ENCODE results near the gene SNTG2. TPM values are rescaled to one million over a fixed set of nuclear protein-coding genes. Genes with fewer than 3 reads are reported as not detected.
"Not testable (repeated sequence)": the region's sequence is repeated elsewhere in the genome, so short reads cannot be mapped to it uniquely, and the experiment has no call there.

Gene SNTG2
- total RNA-seq, 2 donors from 2014 or later = 1.2 to 2.0 TPM

GRCh38 chr2:1071650-1072049, 121.0 kb downstream of the SNTG2 start:
- intact Hi-C loops (cut with DNase I, micrococcal nuclease) = no loop called here
- no peak for ATAC-seq
- no peak for DNase-seq

DNA sequence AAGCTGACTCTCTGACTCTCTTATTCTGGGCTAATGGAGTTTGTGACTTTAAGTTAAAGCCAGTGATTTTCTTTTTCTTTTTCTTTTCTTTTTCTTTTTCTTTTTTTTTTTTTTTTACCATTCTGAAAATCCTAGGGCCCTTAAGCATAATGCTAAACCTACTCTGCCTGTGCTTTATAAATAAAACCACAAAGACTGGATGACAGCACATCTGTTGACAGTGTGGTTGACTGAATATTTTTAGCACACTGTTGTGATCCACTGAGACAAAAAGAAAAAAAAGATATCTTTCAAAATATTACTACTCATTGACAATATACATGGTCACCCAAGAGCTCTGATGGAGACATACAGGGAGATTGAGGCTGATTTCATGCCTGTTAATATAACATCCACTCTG, 121.6 kb downstream of the SNTG2 start:
- DNase-seq (no peak), ATAC-seq (no peak)
- intact Hi-C loops (cut with DNase I, micrococcal nuclease) = no loop called here

DNA sequence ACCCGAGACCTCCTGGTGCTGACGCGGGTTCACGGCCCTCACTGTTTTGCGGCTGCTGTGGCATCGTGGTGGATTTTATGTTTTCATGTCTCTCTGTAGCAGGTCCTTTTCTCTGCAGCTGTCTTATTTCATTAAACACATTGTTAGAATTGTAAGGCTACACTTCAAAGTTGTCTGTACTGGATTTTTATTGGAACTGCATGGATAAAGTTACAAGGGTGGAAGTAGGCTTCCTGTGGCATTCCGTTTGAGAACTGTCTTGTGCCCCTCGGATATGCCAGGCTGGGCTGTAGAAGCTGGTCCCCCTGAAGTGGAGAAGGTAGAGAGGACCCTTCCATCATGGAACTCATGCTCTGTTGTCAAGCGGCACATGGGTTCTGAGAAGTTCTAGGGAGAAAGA, 127.3 kb downstream of the SNTG2 start:
- DNase-seq = no peak
- intact Hi-C loops (cut with DNase I, micrococcal nuclease) = no loop called here
- no peak for ATAC-seq

DNA sequence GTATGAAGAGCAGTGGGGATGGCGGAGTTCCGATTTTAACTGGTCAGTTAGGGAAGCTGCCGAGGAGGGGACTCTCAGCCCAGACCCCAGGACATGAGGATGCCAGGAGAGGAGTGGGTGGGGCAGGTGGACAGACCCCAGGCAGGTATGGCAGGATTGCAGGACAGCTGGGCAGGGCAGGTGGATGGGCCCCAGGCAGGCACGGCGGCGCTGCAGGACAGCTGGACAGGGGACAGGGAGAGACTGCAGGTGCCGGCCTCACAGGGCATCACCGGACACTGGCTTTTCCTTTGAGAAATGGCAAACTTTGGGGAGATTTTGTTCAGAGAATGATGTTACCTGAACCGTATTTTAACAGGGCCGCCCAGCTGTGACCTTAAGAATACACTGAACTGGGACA, 127.7 kb downstream of the SNTG2 start:
- ATAC-seq (no peak), DNase-seq (no peak)
- intact Hi-C loops (cut with DNase I, micrococcal nuclease) = no loop called here

GRCh38 chr2:1079873-1080799, 129.5 kb downstream of the SNTG2 start:
- intact Hi-C loops (cut with DNase I, micrococcal nuclease) = no loop called here
- ATAC-seq (no peak), DNase-seq (no peak)

GRCh38 chr2:1081451-1082225, 131.0 kb downstream of the SNTG2 start:
- intact Hi-C loops (cut with DNase I, micrococcal nuclease) = no loop called here
- DNase-seq (peak; percentile 42 to 67), ATAC-seq (peak; percentile 76)

GRCh38 chr2:1082456-1083205, 132.0 kb downstream of the SNTG2 start:
- intact Hi-C loops (cut with DNase I, micrococcal nuclease) = no loop called here

GRCh38 chr2:1088192-1088860, 137.7 kb downstream of the SNTG2 start:
- intact Hi-C loops (cut with DNase I, micrococcal nuclease) = no loop called here
- ATAC-seq (no peak), DNase-seq (no peak)

More at GRCh38 chr2:1082456-1083205, 132.0 kb downstream of the SNTG2 start:
- peak in 1 of 2 donors; percentile 25 for DNase-seq
- no peak for ATAC-seq

- DNase-seq = no peak
- no peak for ATAC-seq
- intact Hi-C loops (cut with DNase I, micrococcal nuclease) = no loop called here
Measured at GRCh38 chr2:1088940-1089339, 138.3 kb downstream of the SNTG2 start.

DNA sequence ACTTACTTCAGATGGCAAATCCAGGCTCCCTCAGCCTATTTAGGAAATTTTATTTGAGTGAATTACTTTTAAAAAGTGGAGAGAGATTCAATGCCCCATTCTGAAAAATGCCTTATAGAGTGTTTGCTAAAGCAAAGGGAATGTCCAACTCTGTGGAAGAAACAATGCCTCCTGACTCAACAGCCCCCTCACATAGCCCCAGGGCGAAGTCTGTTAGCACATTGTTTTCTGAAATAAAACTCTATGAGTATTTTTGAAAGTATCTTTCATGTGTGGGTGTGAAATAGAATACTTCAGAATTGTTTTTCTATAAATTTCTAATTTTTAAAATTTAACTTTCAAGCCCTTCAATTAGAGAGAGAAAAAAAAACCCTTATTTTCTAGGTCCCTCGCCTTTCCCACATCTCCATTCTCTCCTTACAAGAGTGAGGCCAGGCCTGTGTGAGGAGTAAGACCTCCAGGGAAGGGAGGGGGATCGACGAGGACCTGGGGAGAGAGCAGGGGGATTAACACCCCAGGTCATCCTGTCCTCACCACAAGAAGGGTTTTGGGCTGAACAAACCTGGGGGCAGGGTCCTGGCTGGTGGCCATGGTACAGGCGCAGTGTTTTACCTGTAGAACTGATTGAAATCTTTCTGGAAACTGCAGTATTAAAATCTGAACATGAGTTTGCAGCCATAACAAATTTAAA, 141.4 kb downstream of the SNTG2 start:
- ATAC-seq = no peak
- intact Hi-C loops (cut with DNase I, micrococcal nuclease) = no loop called here
- no peak for DNase-seq

DNA sequence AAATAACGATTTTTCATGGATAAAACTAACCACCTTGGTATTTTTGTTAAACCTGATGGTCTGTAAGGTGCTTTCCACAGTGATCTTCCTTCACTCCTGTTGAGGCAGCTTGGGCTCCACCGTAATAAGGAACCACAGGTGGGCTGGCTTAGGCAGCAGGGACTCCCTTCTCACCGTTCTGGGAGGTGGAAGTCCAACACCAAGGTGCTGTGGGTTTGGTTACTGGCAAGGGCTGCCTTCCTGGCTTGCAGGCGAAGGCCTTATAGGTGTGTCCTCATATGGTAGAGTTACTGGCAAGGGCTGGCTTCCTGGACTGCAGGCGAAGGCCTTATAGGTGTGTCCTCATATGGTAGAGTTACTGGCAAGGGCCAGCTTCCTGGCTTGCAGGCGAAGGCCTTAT, 143.0 kb downstream of the SNTG2 start:
- intact Hi-C loops (cut with DNase I, micrococcal nuclease); DNase-seq: not testable (repeated sequence)
- ATAC-seq = peak; percentile 60

- DNase-seq (no peak), ATAC-seq (no peak)
- intact Hi-C loops (cut with DNase I, micrococcal nuclease) = no loop called here
Measured at GRCh38 chr2:1097101-1097500, 146.5 kb downstream of the SNTG2 start.

DNA sequence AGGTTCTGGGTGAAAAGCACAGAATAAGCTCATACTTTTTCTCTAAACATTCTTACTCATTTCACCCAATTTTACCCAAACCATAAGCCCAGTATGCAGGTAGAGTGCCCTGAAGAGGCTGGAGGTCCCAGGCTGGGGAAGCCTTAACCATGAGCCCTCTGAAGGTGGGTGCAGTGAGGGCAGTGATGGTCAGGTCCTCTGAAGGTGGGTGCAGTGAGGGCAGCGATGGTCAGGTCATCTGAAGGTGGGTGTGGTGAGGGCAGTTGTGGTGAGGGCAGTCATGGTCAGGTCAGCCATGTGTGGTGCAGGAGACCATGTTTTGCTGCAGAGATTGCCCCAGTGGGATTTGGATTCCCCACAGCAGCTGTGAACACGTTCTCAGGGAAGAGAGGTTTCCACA, 148.8 kb downstream of the SNTG2 start:
- intact Hi-C loops (cut with DNase I, micrococcal nuclease) = no loop called here
- DNase-seq (no peak), ATAC-seq (no peak)

DNA sequence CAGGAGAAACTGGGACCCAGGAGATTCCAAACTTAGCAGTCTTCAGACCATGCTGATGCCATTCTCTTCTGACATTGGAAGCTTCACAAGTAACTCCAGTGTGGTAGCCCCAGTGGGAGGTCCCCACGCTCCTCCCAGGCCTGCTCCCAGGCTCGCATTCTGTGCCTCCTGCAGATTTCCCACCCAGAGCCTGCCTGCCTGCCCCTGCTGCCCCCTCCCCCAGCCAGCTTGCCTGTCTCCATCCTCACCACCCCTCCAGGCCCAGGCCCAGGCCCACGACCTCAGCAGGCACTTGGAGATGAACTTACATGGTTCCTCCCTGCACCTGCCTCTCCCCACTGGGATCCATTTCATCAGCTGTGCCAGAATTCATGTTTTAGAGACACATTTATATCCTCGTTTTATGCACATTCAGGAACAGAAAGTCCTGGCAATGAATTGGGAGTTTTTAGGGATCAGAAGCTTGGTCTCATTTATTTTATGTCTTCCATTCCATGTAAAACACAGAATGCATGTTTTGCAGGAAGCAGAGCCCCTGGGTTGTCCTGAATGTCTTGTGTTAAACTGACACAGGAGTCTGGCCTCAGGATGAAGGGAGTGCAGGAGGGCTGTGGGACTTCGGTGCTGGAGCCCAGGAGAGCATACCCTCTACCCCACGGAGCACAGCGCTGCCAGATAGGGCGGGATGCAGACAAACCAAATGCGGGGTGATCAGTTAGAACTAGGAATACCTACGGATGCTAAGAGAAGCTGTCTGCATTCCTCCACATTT, 150.5 kb downstream of the SNTG2 start:
- no peak for DNase-seq
- intact Hi-C loops (cut with DNase I, micrococcal nuclease) = no loop called here
- ATAC-seq = no peak

DNA sequence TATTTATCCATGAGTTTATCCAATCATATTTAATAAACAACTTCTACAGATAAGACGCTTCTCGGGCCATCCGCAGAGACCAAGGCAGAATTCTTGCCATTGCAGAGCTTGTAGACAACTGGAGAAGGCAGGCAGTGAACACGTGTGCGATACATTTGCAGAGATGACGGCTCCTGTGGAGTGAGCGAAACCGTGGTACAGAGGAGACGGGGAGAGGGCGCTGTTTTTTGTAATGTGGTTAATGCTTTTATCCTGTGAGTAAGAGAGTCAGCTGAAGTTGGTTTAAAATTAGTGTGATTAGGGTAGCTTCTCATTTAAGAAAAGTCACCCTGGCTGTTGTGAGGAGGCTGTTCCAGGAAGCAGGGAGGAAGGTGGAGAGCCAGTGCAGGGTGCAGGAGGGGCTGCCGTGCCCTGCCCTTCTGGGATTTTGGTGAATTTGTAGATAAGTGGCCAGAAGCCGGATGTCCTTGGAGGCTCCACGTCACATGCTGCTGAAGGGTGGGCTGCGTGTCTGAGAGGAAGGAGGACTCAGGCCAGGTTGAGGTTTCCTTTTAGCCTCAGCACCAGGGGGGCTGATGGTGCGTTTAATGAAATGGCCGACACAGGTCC, 151.4 kb downstream of the SNTG2 start:
- DNase-seq (no peak), ATAC-seq (no peak)
- intact Hi-C loops (cut with DNase I, micrococcal nuclease) = no loop called here

DNA sequence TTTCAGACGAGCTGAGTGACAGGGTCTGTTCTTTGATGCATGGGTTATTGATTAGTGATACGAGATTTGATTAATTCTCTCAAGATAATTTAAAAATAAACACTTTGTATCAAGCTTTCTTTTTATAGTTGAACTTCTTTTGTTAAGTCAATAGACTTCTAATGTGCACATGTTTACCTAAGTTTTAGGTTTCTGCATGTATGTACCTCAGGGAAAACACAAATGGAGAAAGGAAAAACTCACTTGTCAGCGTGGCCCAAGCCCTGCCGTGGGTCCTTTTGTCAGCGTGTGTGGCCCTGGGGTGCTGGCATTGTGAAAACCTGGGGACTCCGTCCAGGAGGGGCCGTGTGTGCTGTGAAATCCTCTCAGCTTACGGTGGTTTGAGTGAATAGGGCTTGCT, 153.7 kb downstream of the SNTG2 start:
- intact Hi-C loops (cut with DNase I, micrococcal nuclease) = no loop called here
- ATAC-seq (no peak), DNase-seq (no peak)

GRCh38 chr2:1106344-1106743, 155.7 kb downstream of the SNTG2 start:
- intact Hi-C loops (cut with DNase I, micrococcal nuclease); DNase-seq; ATAC-seq: not testable (repeated sequence)
